Liver (tissue), 9 donors: ENCODE results near the gene STK35. TPM values are rescaled to one million over a fixed set of nuclear protein-coding genes. Genes with fewer than 3 reads are reported as not detected.

ENCODE experiments used
- DNase-seq: peaks from one replicate; pipeline ENCODE4 v3.0.0-alpha.2; 2017; ENCODE audit warnings: low spot score
- H3K27ac ChIP-seq, 2 donors: one replicate each; pipeline ENCODE4 v1.7.0; 2013; ENCODE audit warnings: inconsistent platforms in 2 of 2, low read length in 2 of 2, control low read depth in 1 of 2, low read depth in 1 of 2, mild to moderate bottlenecking in 1 of 2
- H3K27me3 ChIP-seq, 4 donors: one replicate each; pipeline versions ENCODE4 v1.6.1 to v1.7.0; 2013; ENCODE audit warnings: low read length in 3 of 4, inconsistent platforms in 1 of 4, mild to moderate bottlenecking in 1 of 4, moderate library complexity in 1 of 4; ENCODE audit not compliant: control insufficient read depth in 4 of 4, insufficient read depth in 4 of 4
- H3K36me3 ChIP-seq, 4 donors: one replicate each; pipeline versions ENCODE4 v1.6.1 to v1.7.0; 2013; ENCODE audit warnings: low read length in 3 of 4, mild to moderate bottlenecking in 3 of 4, low read depth in 1 of 4, moderate library complexity in 1 of 4; ENCODE audit not compliant: control insufficient read depth in 4 of 4, insufficient read depth in 3 of 4
- H3K4me1 ChIP-seq, 4 donors: one replicate each; pipeline versions ENCODE4 v1.6.1 to v1.7.0; 2013; ENCODE audit warnings: low read length in 3 of 4, mild to moderate bottlenecking in 3 of 4, moderate library complexity in 1 of 4; ENCODE audit not compliant: control insufficient read depth in 4 of 4, insufficient read depth in 4 of 4
- H3K4me3 ChIP-seq, 3 donors: one replicate each; pipeline versions ENCODE4 v1.6.1 to v1.7.0; 2013; ENCODE audit warnings: low read length in 3 of 3, control low read depth in 1 of 3, low read depth in 1 of 3, mild to moderate bottlenecking in 1 of 3
- H3K9ac ChIP-seq, 2 donors: one replicate each; pipeline ENCODE4 v1.7.0; 2013; ENCODE audit warnings: low read length in 2 of 2, mild to moderate bottlenecking in 2 of 2, moderate library complexity in 2 of 2, control low read depth in 1 of 2, low read depth in 1 of 2
- H3K9me3 ChIP-seq, 4 donors: one replicate each; pipeline versions ENCODE4 v1.6.1 to v1.7.0; 2013; ENCODE audit warnings: low read length in 3 of 4; ENCODE audit not compliant: control insufficient read depth in 4 of 4
- CTCF ChIP-seq: fragments of 150-350 bp; IDR thresholded peaks from 2 replicates; pipeline ENCODE4 v1.5.1; 2017; ENCODE audit warnings: improper control_type of control experiment, low read depth, low read length; ENCODE audit not compliant: missing input control
- EGR1 ChIP-seq, 2 donors: IDR thresholded peaks; 2 replicates each; pipeline ENCODE4 v1.6.1; 2016 to 2018; ENCODE audit warnings: antibody characterized with exemption in 2 of 2, low read depth in 2 of 2
- FOXA1 ChIP-seq: IDR thresholded peaks from 2 replicates; pipeline ENCODE4 v1.6.1; 2016; ENCODE audit warnings: antibody characterized with exemption
- FOXA2 ChIP-seq: IDR thresholded peaks from 2 replicates; pipeline ENCODE4 v1.6.1; 2016; ENCODE audit warnings: antibody characterized with exemption
- GABPA ChIP-seq, 2 donors: IDR thresholded peaks in 1 of 2; conservative IDR thresholded peaks in 1 of 2; 2 replicates each; pipeline ENCODE4 v1.6.1; 2016; ENCODE audit warnings: antibody characterized with exemption in 2 of 2, mild to moderate bottlenecking in 1 of 2, moderate library complexity in 1 of 2
- HNF4A ChIP-seq, 2 donors: conservative IDR thresholded peaks; 2 replicates each; pipeline ENCODE4 v1.6.1; 2016; ENCODE audit warnings: antibody characterized with exemption in 2 of 2, mild to moderate bottlenecking in 2 of 2
- HNF4G ChIP-seq: IDR thresholded peaks from 2 replicates; pipeline ENCODE4 v1.6.1; 2016; ENCODE audit warnings: antibody characterized with exemption
- JUND ChIP-seq, 2 donors: IDR thresholded peaks; 2 replicates each; pipeline ENCODE4 v1.6.1; 2016; ENCODE audit warnings: antibody characterized with exemption in 2 of 2
- MAX ChIP-seq: IDR thresholded peaks from 2 replicates; pipeline ENCODE4 v1.6.1; 2016; ENCODE audit warnings: antibody characterized with exemption
- NR2F2 ChIP-seq: IDR thresholded peaks from 2 replicates; pipeline ENCODE4 v1.6.1; 2016; ENCODE audit warnings: antibody characterized with exemption
- RAD21 ChIP-seq, 2 donors: IDR thresholded peaks; 2 replicates each; pipeline ENCODE4 v1.6.1; 2016; ENCODE audit warnings: antibody characterized with exemption in 2 of 2, mild to moderate bottlenecking in 2 of 2
- RXRA ChIP-seq, 2 donors: IDR thresholded peaks; 2 replicates each; pipeline ENCODE4 v1.6.1; 2017 to 2018; ENCODE audit warnings: antibody characterized with exemption in 2 of 2, mild to moderate bottlenecking in 1 of 2
- SP1 ChIP-seq: IDR thresholded peaks from 2 replicates; pipeline ENCODE4 v1.6.1; 2018; ENCODE audit warnings: antibody characterized with exemption, mild to moderate bottlenecking
- TAF1 ChIP-seq: conservative IDR thresholded peaks from 2 replicates; pipeline ENCODE4 v1.6.1; 2016; ENCODE audit warnings: antibody characterized with exemption, mild to moderate bottlenecking
- YY1 ChIP-seq: IDR thresholded peaks from 2 replicates; pipeline ENCODE4 v1.6.1; 2016; ENCODE audit warnings: antibody characterized with exemption, mild to moderate bottlenecking
- WGBS: extraction: QIAGEN DNeasy Blood & Tissue Kit; methylation state at CpG from one replicate; pipeline ENCODE4 v1.1.7; 2013; 5-methylcytosine and 5-hydroxymethylcytosine counted together
- polyA plus RNA-seq, 2 donors: library from polyadenylated mRNA; stranded (reverse) in 1 of 2; unstranded in 1 of 2; fragments of 200-250 nt in 1 of 2; fragments of >200 nt in 1 of 2; fragmentation: Nextera tagmentation in 1 of 2; extraction: Ambion mirVana in 1 of 2; gene quantifications; one replicate each; pipeline versions ENCODE4 v1.2.1 to v1.2.3, GENCODE V29; 2013 to 2015
- total RNA-seq, 2 donors: library from RNA; depleted of rRNA; stranded (reverse); fragments of >200 nt; gene quantifications; one replicate each; pipeline ENCODE4 v1.2.3, GENCODE V29; 2014
- TF ChIP-seq, protein P1 (sequence below): IDR thresholded peaks from 2 replicates; pipeline ENCODE4 v1.6.1; 2016; ENCODE audit warnings: antibody characterized with exemption
- TF ChIP-seq, protein P2 (sequence below): IDR thresholded peaks from 2 replicates; pipeline ENCODE4 v1.6.1; 2016; ENCODE audit warnings: antibody characterized with exemption, mild to moderate bottlenecking
- TF ChIP-seq, protein P3 (sequence below): IDR thresholded peaks from 2 replicates; pipeline ENCODE4 v1.6.1; 2016; ENCODE audit warnings: antibody characterized with exemption
- donor health status: healthy.
- donor health status: healthy.
- donor health status: healthy.
- donor health status: healthy.
- donor health status: healthy.

The STK35 gene
- total and polyA plus RNA-seq, 4 donors: 2.5 to 18.5 (median 9.9) TPM

DNA sequence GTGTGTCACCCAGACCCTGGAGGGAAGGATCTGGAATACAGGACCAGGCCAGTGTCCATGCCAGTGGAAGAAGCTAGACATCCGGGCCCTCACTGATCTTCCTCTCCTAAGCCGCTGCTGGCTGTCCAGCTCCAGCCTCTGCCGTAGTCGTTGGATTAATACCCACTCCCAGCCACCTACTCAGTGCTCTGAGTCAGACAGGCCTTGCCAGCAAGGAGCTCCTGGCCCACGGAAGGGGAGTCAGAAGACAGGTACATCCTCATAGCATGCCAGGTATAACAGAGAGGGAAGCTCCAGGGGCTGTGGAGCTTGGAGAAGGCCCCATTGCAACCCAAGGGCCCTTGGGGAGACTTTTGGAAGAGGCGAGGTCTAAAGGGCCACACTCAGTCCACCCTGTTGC, 49.0 kb downstream of the STK35 start:
- Histone ChIP-seq H3K36me3 (peaks cover 2 to 7% (median 4%) of the 10 kb centered on the region in 4 donors), H3K27me3 (no peaks in the 10 kb centered on the region), H3K9me3 (no peaks in the 10 kb centered on the region), H3K4me1 (no peaks in the 10 kb centered on the region), H3K27ac (no peak overlapping the region), H3K9ac (no peak overlapping the region), H3K4me3 (no peak overlapping the region)
- no peak for DNase-seq
- WGBS: 95% methylated on average over 6 of the region's 6 CpGs
- TF ChIP-seq CTCF (no peak), FOXA1 (no peak), RAD21 (IDR thresholded peaks at IDR 0.05) (no peak)

- Histone ChIP-seq H3K36me3 (peaks cover 2 to 7% (median 4%) of the 10 kb centered on the region in 4 donors), H3K4me1 (no peaks in the 10 kb centered on the region), H3K4me3 (no peak overlapping the region), H3K27me3 (no peaks in the 10 kb centered on the region), H3K27ac (no peak overlapping the region), H3K9ac (no peak overlapping the region), H3K9me3 (no peaks in the 10 kb centered on the region)
- no peak for DNase-seq
- TF ChIP-seq NR2F2 (no peak), HNF4G (no peak), MAX (no peak), RAD21 (IDR thresholded peaks at IDR 0.05) (no peak), EGR1 (IDR thresholded peaks at IDR 0.05; ENCODE audit: low read depth in 2 of 2) (no peak), TAF1 (no peak), RXRA (IDR thresholded peaks at IDR 0.05) (no peak), CTCF (no peak), SP1 (no peak), HNF4A (conservative IDR thresholded peaks at IDR 0.05) (no peak), FOXA2 (no peak), FOXA1 (no peak), GABPA (IDR thresholded peaks at IDR 0.05 in 1 of 2, conservative IDR thresholded peaks at IDR 0.05 in 1 of 2) (no peak), YY1 (no peak), JUND (IDR thresholded peaks at IDR 0.05) (no peak)
- TF ChIP-seq, protein P1, sequence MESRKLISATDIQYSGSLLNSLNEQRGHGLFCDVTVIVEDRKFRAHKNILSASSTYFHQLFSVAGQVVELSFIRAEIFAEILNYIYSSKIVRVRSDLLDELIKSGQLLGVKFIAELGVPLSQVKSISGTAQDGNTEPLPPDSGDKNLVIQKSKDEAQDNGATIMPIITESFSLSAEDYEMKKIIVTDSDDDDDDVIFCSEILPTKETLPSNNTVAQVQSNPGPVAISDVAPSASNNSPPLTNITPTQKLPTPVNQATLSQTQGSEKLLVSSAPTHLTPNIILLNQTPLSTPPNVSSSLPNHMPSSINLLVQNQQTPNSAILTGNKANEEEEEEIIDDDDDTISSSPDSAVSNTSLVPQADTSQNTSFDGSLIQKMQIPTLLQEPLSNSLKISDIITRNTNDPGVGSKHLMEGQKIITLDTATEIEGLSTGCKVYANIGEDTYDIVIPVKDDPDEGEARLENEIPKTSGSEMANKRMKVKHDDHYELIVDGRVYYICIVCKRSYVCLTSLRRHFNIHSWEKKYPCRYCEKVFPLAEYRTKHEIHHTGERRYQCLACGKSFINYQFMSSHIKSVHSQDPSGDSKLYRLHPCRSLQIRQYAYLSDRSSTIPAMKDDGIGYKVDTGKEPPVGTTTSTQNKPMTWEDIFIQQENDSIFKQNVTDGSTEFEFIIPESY: no peak
- TF ChIP-seq, protein P2, sequence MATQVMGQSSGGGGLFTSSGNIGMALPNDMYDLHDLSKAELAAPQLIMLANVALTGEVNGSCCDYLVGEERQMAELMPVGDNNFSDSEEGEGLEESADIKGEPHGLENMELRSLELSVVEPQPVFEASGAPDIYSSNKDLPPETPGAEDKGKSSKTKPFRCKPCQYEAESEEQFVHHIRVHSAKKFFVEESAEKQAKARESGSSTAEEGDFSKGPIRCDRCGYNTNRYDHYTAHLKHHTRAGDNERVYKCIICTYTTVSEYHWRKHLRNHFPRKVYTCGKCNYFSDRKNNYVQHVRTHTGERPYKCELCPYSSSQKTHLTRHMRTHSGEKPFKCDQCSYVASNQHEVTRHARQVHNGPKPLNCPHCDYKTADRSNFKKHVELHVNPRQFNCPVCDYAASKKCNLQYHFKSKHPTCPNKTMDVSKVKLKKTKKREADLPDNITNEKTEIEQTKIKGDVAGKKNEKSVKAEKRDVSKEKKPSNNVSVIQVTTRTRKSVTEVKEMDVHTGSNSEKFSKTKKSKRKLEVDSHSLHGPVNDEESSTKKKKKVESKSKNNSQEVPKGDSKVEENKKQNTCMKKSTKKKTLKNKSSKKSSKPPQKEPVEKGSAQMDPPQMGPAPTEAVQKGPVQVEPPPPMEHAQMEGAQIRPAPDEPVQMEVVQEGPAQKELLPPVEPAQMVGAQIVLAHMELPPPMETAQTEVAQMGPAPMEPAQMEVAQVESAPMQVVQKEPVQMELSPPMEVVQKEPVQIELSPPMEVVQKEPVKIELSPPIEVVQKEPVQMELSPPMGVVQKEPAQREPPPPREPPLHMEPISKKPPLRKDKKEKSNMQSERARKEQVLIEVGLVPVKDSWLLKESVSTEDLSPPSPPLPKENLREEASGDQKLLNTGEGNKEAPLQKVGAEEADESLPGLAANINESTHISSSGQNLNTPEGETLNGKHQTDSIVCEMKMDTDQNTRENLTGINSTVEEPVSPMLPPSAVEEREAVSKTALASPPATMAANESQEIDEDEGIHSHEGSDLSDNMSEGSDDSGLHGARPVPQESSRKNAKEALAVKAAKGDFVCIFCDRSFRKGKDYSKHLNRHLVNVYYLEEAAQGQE: no peak
- TF ChIP-seq, protein P3, sequence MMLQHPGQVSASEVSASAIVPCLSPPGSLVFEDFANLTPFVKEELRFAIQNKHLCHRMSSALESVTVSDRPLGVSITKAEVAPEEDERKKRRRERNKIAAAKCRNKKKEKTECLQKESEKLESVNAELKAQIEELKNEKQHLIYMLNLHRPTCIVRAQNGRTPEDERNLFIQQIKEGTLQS: no peak
- WGBS: 78% methylated on average over 3 of the region's 3 CpGs
These were observed 50.2 kb downstream of the STK35 start for GRCh38 chr20:2151858-2152281.
